ENCODE measurements around the gene PLCXD3. TPM values are rescaled to one million over a fixed set of nuclear protein-coding genes. Genes with fewer than 3 reads are reported as not detected.

The PLCXD3 gene
- total and polyA plus RNA-seq, 9 of the 15 experiments (the other 6 are each of a cell fraction or from before 2014, with no cell fraction given), result not detected

- in situ Hi-C loops (cut with MboI) (no loop called here), intact Hi-C loops (cut with micrococcal nuclease) (no loop called here)
- Histone ChIP-seq H3K4me1 (replicated peaks in 1 of 2; ENCODE audit: control insufficient read depth in 2 of 2, insufficient read depth in 2 of 2, low read length in 2 of 2) (no peaks in the 10 kb centered on the region), H3K36me3 (ENCODE audit: control insufficient read depth, insufficient read depth, low read length) (no peaks in the 10 kb centered on the region), H3K4me2 (ENCODE audit: insufficient read depth, low read length) (no peak overlapping the region), H3K9ac (ENCODE audit: insufficient read depth in 1 of 2, low read depth in 2 of 2, low read length in 2 of 2) (no peak overlapping the region), H3K9me1 (ENCODE audit: control insufficient read depth, insufficient read depth, low read length) (no peaks in the 10 kb centered on the region), H3K4me3 (no peak overlapping the region), H2AFZ (ENCODE audit: low read depth, low read length) (no peak overlapping the region), H3K79me2 (ENCODE audit: control insufficient read depth, insufficient read depth, low read length) (no peaks in the 10 kb centered on the region), H3K27ac (ENCODE audit: extremely low read depth, low read depth, low read length) (no peak overlapping the region), H4K20me1 (replicated peaks; ENCODE audit: control insufficient read depth, insufficient read depth, low read length) (no peaks in the 10 kb centered on the region), H3K27me3 (ENCODE audit: control insufficient read depth in 2 of 2, insufficient read depth in 2 of 2, low read length in 2 of 2) (no peaks in the 10 kb centered on the region), H3K9me3 (replicated peaks; ENCODE audit: control insufficient read depth, insufficient read depth, low read depth, low read length) (no peaks in the 10 kb centered on the region)
- ChIA-PET POLR2A (no interaction called here), CTCF (ENCODE audit: low intra/inter-chr PET ratio) (no interaction called here)
- no TSS peak for BruUV-seq (replicated peaks)
- ATAC-seq (no peak), FAIRE-seq (no peak), DNase-seq (ENCODE audit: extremely low read depth in 1 of 4, low spot score in 3 of 4) (no peak)
- 1% methylated on average over 4 of the region's 4 CpGs for WGBS (ENCODE audit: insufficient coverage, low coverage, missing lambda C conversion rate)
- TF ChIP-seq ZNF324 (CRISPR knock-in tag; IDR thresholded peaks at IDR 0.05), result no peak
- no peak for TF ChIP-seq ZNF707 (CRISPR knock-in tag; conservative IDR thresholded peaks at IDR 0.05)
- no peak for TF ChIP-seq ZKSCAN3 (CRISPR knock-in tag; IDR thresholded peaks at IDR 0.05)
- no peak for TF ChIP-seq U2AF1 (optimal IDR thresholded peaks at IDR 0.05; ENCODE audit: low read depth, low read length)
- TF ChIP-seq ELF4 (CRISPR knock-in tag; IDR thresholded peaks at IDR 0.05), result no peak
- no peak for TF ChIP-seq POU5F1 (IDR thresholded peaks at IDR 0.05; ENCODE audit: borderline replicate concordance, low read depth, low read length, partially characterized antibody)
- no peak for TF ChIP-seq WHSC1 (IDR thresholded peaks at IDR 0.05; ENCODE audit: low read length)
- no peak for TF ChIP-seq KLF1 (tag; IDR thresholded peaks at IDR 0.05)
- no peak for TF ChIP-seq CUX1 (CRISPR knock-in tag; IDR thresholded peaks at IDR 0.05)
- TF ChIP-seq BACH1 (tag; IDR thresholded peaks at IDR 0.05), result no peak
- no peak for TF ChIP-seq ELK1 (CRISPR knock-in tag; IDR thresholded peaks at IDR 0.05)
- no peak for TF ChIP-seq NONO (IDR thresholded peaks at IDR 0.05; ENCODE audit: low read depth in 2 of 2, low read length in 1 of 2)
- no peak for TF ChIP-seq CHCHD3 (CRISPR knock-in tag; IDR thresholded peaks at IDR 0.05)
- TF ChIP-seq NBN (IDR thresholded peaks at IDR 0.05; ENCODE audit: low read depth), result no peak
- TF ChIP-seq ETS1 (conservative IDR thresholded peaks at IDR 0.05; ENCODE audit: control insufficient read depth, low read depth, low read length), result no peak
These were observed 16.3 kb upstream of the PLCXD3 start for GRCh38 chr5:41526699-41527098.

All from K562 (cell line).